ENCODE results near the gene SMIM38.

Gene SMIM38

GRCh38 chr11:69114811-69115523 is 40.8 kb upstream of the SMIM38 start:
- H3K9me3 ChIP-seq (ENCODE audit: control insufficient read depth, low read length): no peaks in the 10 kb centered on the region
- H3K4me1 ChIP-seq (ENCODE audit: control insufficient read depth, insufficient read depth, low read length): peaks cover 29% of the 10 kb centered on the region
- H3K27me3 ChIP-seq (ENCODE audit: control insufficient read depth, insufficient read depth, low read length): no peaks in the 10 kb centered on the region
- H3K36me3 ChIP-seq (ENCODE audit: control insufficient read depth, insufficient read depth, low read length): no peaks in the 10 kb centered on the region
- H3K4me3 ChIP-seq (ENCODE audit: low read length): no peak overlapping the region
- H3K9ac ChIP-seq (ENCODE audit: low read length): peak overlapping the region; percentile 59

DNA sequence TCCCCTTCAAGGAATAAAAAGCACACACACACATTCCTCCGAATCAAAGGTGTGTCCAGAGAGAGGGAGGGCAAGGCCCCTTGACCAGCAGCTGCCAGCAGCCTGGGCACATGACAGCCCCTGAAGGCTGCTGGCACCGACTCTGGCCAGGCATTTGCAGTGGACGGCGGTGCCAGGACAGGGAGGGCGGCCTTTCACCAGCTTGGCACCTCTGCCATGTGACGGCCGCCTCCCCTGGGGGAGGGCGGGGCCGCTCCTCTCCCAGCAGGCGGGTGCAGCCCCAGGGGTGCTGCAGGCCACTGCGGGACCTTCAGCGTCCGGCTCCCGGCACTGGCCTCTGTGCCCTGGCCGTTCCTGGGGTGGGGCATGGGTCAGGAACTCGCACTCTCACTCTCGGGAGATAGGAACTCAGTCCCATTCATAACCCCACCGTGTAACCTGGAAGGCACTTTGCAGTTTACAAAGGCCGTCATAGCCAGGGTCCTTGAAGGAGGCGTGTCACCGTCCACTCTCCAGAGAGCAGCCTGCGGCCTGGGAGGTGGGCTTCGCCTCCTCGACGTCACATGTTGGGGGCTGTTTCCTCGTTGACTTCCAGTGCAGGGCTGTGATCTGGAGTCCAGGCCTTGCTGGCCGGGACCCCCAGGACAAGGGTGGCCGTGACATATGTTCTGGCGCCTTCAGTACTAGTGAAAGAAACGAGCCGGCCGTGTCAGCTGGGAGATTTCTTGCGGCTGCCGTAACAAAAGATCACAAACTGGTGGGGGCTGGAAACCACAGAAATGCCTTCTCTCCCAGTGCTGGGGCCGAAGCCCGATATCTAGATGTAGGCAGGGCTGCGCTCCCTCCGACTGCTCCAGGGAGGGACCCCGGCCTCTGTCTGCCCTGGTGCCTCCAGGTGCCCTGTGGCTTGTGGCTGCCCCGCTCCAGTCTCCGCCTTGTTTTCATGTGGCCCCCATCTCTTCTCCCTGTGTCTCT is 39.9 kb upstream of the SMIM38 start:
- H3K36me3 ChIP-seq (ENCODE audit: control insufficient read depth, insufficient read depth, low read length): no peaks in the 10 kb centered on the region
- peaks cover 29% of the 10 kb centered on the region for H3K4me1 ChIP-seq (ENCODE audit: control insufficient read depth, insufficient read depth, low read length)
- no peak overlapping the region for H3K4me3 ChIP-seq (ENCODE audit: low read length)
- peak overlapping the region; percentile 59 for H3K9ac ChIP-seq (ENCODE audit: low read length)
- H3K27me3 ChIP-seq (ENCODE audit: control insufficient read depth, insufficient read depth, low read length): no peaks in the 10 kb centered on the region
- H3K9me3 ChIP-seq (ENCODE audit: control insufficient read depth, low read length): no peaks in the 10 kb centered on the region

DNA sequence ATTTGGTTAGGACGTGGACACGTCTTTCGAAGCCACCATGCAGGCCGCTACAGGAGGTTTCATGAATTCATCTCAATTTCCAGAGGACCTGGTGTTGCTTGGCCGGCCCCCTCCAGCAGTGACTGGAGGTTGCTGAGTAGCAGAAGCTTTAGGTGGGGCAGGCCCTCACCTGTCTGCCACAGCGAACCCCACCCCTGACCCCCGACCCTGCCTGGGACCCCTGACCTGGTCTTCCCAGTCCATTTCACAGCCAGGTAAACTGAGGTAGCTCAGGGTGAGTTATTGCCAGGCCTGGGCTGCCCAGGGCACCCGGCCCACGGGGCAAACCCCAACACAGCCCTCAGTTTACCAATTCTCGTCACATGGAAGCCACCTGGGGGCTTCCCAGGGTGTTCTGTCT is 39.1 kb upstream of the SMIM38 start:
- H3K4me1 ChIP-seq (ENCODE audit: control insufficient read depth, insufficient read depth, low read length): peaks cover 37% of the 10 kb centered on the region
- H3K9ac ChIP-seq (ENCODE audit: low read length): no peak overlapping the region
- no peaks in the 10 kb centered on the region for H3K36me3 ChIP-seq (ENCODE audit: control insufficient read depth, insufficient read depth, low read length)
- H3K27me3 ChIP-seq (ENCODE audit: control insufficient read depth, insufficient read depth, low read length): no peaks in the 10 kb centered on the region
- H3K9me3 ChIP-seq (ENCODE audit: control insufficient read depth, low read length): no peaks in the 10 kb centered on the region
- no peak overlapping the region for H3K4me3 ChIP-seq (ENCODE audit: low read length)

- Histone ChIP-seq H3K4me3 (ENCODE audit: low read length) (no peak overlapping the region), H3K36me3 (ENCODE audit: control insufficient read depth, insufficient read depth, low read length) (no peaks in the 10 kb centered on the region), H3K27me3 (ENCODE audit: control insufficient read depth, insufficient read depth, low read length) (no peaks in the 10 kb centered on the region), H3K9ac (ENCODE audit: low read length) (no peak overlapping the region), H3K4me1 (ENCODE audit: control insufficient read depth, insufficient read depth, low read length) (peaks cover 55% of the 10 kb centered on the region), H3K9me3 (ENCODE audit: control insufficient read depth, low read length) (no peaks in the 10 kb centered on the region)
These were observed 36.5 kb upstream of the SMIM38 start for GRCh38 chr11:69119190-69119589.

GRCh38 chr11:69120096-69120875 is 35.4 kb upstream of the SMIM38 start:
- H3K4me3 ChIP-seq (ENCODE audit: low read length): no peak overlapping the region
- no peak overlapping the region for H3K9ac ChIP-seq (ENCODE audit: low read length)

DNA sequence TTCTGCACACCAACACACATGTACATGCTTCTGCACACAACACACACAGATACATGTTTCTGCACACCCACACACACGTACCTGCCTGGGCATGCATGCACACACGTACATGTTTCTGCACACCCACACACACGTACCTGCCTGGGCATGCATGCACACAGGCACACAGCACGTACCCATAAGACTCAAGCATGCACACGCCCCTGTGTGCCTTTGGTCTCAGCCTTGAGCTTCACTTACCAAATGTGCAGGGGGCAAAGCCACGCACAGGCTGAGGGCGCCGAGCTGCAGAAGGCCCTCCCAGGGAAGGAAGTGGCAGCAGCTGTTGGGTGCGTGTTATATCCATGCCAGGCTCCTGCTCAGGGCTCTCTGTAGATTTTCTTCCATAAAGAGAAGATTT is 34.7 kb upstream of the SMIM38 start:
- Histone ChIP-seq H3K9me3 (ENCODE audit: control insufficient read depth, low read length) (no peaks in the 10 kb centered on the region), H3K4me3 (ENCODE audit: low read length) (no peak overlapping the region), H3K4me1 (ENCODE audit: control insufficient read depth, insufficient read depth, low read length) (peaks cover 40% of the 10 kb centered on the region), H3K9ac (ENCODE audit: low read length) (no peak overlapping the region), H3K36me3 (ENCODE audit: control insufficient read depth, insufficient read depth, low read length) (no peaks in the 10 kb centered on the region), H3K27me3 (ENCODE audit: control insufficient read depth, insufficient read depth, low read length) (no peaks in the 10 kb centered on the region)

More at GRCh38 chr11:69120096-69120875, 35.4 kb upstream of the SMIM38 start:
- Histone ChIP-seq H3K4me1 (ENCODE audit: control insufficient read depth, insufficient read depth, low read length) (peaks cover 45% of the 10 kb centered on the region), H3K36me3 (ENCODE audit: control insufficient read depth, insufficient read depth, low read length) (no peaks in the 10 kb centered on the region), H3K27me3 (ENCODE audit: control insufficient read depth, insufficient read depth, low read length) (no peaks in the 10 kb centered on the region), H3K9me3 (ENCODE audit: control insufficient read depth, low read length) (no peaks in the 10 kb centered on the region)

DNA sequence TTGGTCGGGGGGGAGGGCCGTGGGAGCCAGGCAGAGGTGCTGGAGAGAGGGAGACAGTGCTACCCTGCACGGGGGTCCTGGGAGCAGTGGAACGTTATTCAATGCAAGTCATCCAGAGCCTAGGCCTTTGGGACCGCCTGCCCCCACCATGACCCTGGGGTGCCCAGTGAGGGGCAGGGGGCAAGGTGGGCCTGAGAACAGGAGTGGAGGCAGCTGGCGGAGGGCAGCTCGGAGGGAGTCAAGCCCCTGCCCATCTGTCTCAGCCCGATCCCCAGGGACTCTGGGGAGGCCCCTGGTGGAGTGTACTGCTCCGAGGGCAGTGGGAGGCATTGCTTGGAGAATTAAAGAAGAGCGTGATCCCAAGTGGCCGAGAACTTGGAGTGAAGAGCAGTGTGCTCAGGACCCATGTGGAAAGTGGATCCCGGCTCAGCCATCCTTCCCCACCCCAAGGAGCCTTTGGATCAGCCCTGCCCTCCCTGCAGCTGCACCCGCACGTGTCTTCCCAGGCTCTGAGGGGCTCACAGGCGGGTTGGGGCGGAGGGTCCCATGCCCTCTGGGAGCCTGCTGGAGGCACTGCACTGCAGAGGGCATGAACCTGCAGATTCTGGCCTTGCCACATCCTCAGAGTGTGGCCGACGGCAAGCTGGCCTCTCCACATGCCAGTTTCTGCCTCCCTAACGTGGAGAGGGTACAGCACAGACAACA is 34.0 kb upstream of the SMIM38 start:
- Histone ChIP-seq H3K36me3 (ENCODE audit: control insufficient read depth, insufficient read depth, low read length) (no peaks in the 10 kb centered on the region), H3K9me3 (ENCODE audit: control insufficient read depth, low read length) (no peaks in the 10 kb centered on the region), H3K27me3 (ENCODE audit: control insufficient read depth, insufficient read depth, low read length) (no peaks in the 10 kb centered on the region), H3K9ac (ENCODE audit: low read length) (no peak overlapping the region), H3K4me3 (ENCODE audit: low read length) (no peak overlapping the region), H3K4me1 (ENCODE audit: control insufficient read depth, insufficient read depth, low read length) (peaks cover 44% of the 10 kb centered on the region)

GRCh38 chr11:69122326-69122629 is 33.5 kb upstream of the SMIM38 start:
- Histone ChIP-seq H3K9me3 (ENCODE audit: control insufficient read depth, low read length) (no peaks in the 10 kb centered on the region), H3K36me3 (ENCODE audit: control insufficient read depth, insufficient read depth, low read length) (no peaks in the 10 kb centered on the region), H3K27me3 (ENCODE audit: control insufficient read depth, insufficient read depth, low read length) (no peaks in the 10 kb centered on the region), H3K9ac (ENCODE audit: low read length) (no peak overlapping the region), H3K4me3 (ENCODE audit: low read length) (no peak overlapping the region), H3K4me1 (ENCODE audit: control insufficient read depth, insufficient read depth, low read length) (peaks cover 47% of the 10 kb centered on the region)

DNA sequence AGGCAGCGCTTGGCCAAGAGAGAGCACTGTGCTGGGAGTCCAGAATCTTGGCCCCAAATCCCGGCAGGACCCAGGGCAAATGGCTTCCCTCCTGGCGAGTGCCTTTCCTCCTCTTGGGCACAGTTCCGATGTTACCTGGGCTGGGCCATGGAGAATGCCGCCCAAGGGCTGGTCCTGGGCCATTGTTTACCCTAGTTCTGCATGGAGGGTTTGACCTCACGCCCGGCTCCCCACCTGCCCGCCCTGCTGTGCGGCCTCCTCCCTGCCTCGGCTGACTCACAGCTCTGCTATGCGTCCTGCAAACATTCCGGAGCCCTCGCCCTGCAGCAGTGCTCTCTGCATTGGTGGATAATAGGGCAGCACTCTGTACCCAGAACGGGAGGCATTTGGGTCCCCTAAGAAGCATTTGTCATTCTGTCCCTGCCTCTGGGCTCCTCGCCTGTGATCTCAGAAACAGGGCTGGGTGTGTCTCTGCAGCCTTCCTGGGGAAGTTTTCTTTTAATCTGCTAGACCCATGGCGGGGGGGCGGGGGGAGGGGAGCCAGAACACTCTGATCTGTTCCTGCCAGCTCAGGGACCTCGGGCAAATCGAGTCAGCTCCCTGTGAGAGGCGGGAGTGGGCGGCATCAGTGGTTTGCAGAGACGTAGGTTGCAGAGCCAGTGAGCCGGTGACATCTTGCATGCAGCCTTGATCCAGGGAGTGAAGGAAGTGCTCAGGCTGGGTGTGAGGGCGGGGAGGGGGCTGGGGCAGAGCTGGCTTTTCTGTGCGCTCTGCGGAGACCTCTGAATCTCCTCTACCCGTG is 32.9 kb upstream of the SMIM38 start:
- no peak overlapping the region for H3K4me3 ChIP-seq (ENCODE audit: low read length)
- H3K9ac ChIP-seq (ENCODE audit: low read length): peak overlapping the region; percentile 39
- H3K4me1 ChIP-seq (ENCODE audit: control insufficient read depth, insufficient read depth, low read length): peaks cover 50% of the 10 kb centered on the region
- no peaks in the 10 kb centered on the region for H3K9me3 ChIP-seq (ENCODE audit: control insufficient read depth, low read length)
- no peaks in the 10 kb centered on the region for H3K36me3 ChIP-seq (ENCODE audit: control insufficient read depth, insufficient read depth, low read length)
- H3K27me3 ChIP-seq (ENCODE audit: control insufficient read depth, insufficient read depth, low read length): no peaks in the 10 kb centered on the region

GRCh38 chr11:69123593-69124545 is 31.9 kb upstream of the SMIM38 start:
- peak overlapping the region; percentile 39 for H3K9ac ChIP-seq (ENCODE audit: low read length)
- no peaks in the 10 kb centered on the region for H3K36me3 ChIP-seq (ENCODE audit: control insufficient read depth, insufficient read depth, low read length)
- no peaks in the 10 kb centered on the region for H3K27me3 ChIP-seq (ENCODE audit: control insufficient read depth, insufficient read depth, low read length)
- no peaks in the 10 kb centered on the region for H3K9me3 ChIP-seq (ENCODE audit: control insufficient read depth, low read length)
- no peak overlapping the region for H3K4me3 ChIP-seq (ENCODE audit: low read length)
- H3K4me1 ChIP-seq (ENCODE audit: control insufficient read depth, insufficient read depth, low read length): peaks cover 50% of the 10 kb centered on the region

All from mucosa of stomach (tissue), 1 donor.